GM10248 (cell line): Measurements from ENCODE around the gene KLF16.

ENCODE experiments used
- CTCF ChIA-PET: fragments of 300-600 bp; sonication (Branson Sonifier 250); formaldehyde crosslinking; extraction: SDS; loops from one replicate; lab custom pipeline; 2021; ENCODE audit warnings: antibody characterized with exemption; lab: Yijun Ruan, JAX
- POLR2A ChIA-PET: fragments of 350-650 bp; sonication (Branson Sonifier 250); formaldehyde crosslinking; extraction: SDS; loops from one replicate; lab custom pipeline; 2020; ENCODE audit warnings: antibody characterized with exemption; lab: Yijun Ruan, JAX
- DNase-seq: peaks from one replicate; pipeline ENCODE4 v3.0.0; 2012; ENCODE audit errors: extremely low spot score
- TF ChIP-seq, protein P1 (sequence below): IDR thresholded peaks from 2 replicates; pipeline ENCODE4 v1.5.1; 2012; ENCODE audit warnings: mild to moderate bottlenecking, low read depth; ENCODE audit errors: extremely low read depth, missing control alignments, control extremely low read depth

The KLF16 gene

GRCh38 chr19:1825909-1826556 is 37.3 kb downstream of the KLF16 start:
- peak; percentile 90 for DNase-seq
- POLR2A ChIA-PET, result interaction anchor here (0.8 kb wide), 1 partner anchor 10 kb away, joined by 11 read pairs; no protein-coding TSS in a partner anchor

DNA sequence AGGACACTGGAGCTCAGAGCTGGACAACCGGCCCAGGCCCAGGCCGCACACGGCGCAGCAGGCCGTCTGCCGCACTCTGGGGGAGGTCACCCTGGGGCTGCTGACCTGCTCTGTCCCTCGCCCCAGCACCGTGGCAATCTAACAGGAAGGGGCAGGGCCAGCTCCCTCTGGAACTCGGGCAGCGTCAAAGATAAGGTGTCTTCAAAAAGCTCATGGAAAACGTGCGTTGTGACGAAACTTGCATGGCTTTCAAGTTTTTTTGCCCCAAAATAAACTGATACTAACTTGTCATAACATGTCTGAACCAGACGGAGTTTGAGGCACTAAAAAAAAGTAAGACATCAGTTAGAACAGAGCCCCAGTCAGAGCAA is 39.1 kb downstream of the KLF16 start:
- ChIA-PET POLR2A (no interaction called here), CTCF (interaction anchor here (7.7 to 10.1 kb wide), 2 partner anchors 8 to 13 kb away, joined by 51 to 152 read pairs; no protein-coding TSS in a partner anchor)
- TF ChIP-seq, protein P1, sequence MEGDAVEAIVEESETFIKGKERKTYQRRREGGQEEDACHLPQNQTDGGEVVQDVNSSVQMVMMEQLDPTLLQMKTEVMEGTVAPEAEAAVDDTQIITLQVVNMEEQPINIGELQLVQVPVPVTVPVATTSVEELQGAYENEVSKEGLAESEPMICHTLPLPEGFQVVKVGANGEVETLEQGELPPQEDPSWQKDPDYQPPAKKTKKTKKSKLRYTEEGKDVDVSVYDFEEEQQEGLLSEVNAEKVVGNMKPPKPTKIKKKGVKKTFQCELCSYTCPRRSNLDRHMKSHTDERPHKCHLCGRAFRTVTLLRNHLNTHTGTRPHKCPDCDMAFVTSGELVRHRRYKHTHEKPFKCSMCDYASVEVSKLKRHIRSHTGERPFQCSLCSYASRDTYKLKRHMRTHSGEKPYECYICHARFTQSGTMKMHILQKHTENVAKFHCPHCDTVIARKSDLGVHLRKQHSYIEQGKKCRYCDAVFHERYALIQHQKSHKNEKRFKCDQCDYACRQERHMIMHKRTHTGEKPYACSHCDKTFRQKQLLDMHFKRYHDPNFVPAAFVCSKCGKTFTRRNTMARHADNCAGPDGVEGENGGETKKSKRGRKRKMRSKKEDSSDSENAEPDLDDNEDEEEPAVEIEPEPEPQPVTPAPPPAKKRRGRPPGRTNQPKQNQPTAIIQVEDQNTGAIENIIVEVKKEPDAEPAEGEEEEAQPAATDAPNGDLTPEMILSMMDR, result no peak
- DNase-seq, result no peak

More at GRCh38 chr19:1825909-1826556, 37.3 kb downstream of the KLF16 start:
- TF ChIP-seq, protein P1, result peak; percentile 96
- CTCF ChIA-PET, result interaction anchor here (0.7 to 10.1 kb wide), 45 partner anchors 9 to 609 kb away, joined by 3 to 152 read pairs (median 4); partner anchors contain the start of genes REEP6 and TCF3

GRCh38 chr19:1823539-1824251 is 39.7 kb downstream of the KLF16 start:
- no peak for DNase-seq
- ChIA-PET CTCF (interaction anchor here (1.0 to 10.1 kb wide), 3 partner anchors 7 to 151 kb away, joined by 4 to 152 read pairs (median 51); no protein-coding TSS in a partner anchor), POLR2A (no interaction called here)
- TF ChIP-seq, protein P1, result no peak

DNA sequence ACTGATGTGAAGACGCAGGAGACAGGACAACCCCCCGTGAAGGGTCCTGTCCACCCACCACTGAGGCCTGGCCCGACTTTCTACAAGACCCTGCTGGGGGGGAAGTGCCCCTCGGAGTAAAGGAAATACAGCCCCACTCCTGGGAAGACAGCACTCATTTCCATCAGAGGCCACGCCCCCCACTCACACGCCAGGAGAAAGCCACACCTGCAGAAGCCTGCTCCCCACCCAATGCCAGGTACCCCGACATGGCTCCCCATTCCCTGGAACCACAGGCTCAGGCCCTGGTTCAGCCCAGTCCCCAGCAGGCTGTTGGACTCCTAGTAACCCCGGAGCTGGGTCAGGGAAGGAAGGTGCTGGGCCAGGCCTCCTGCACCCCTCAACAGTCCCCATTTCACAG is 40.4 kb downstream of the KLF16 start:
- CTCF ChIA-PET, result interaction anchor here (1.0 to 10.1 kb wide), 3 partner anchors 6 to 151 kb away, joined by 4 to 152 read pairs (median 51); no protein-coding TSS in a partner anchor
- POLR2A ChIA-PET, result no interaction called here
- DNase-seq, result no peak
- TF ChIP-seq, protein P1, result no peak

GRCh38 chr19:1822210-1822609 is 41.2 kb downstream of the KLF16 start:
- TF ChIP-seq, protein P1, result no peak
- DNase-seq, result no peak
- ChIA-PET CTCF (interaction anchor here (0.6 to 10.1 kb wide), 3 partner anchors 6 to 276 kb away, joined by 3 to 152 read pairs (median 51); no protein-coding TSS in a partner anchor), POLR2A (no interaction called here)
